Activated B cell treated with CpG ODN at 0.5 μM for 24 hours (primary cell): ENCODE results near the gene ANKRD28. TPM values are rescaled to one million over a fixed set of nuclear protein-coding genes. Genes with fewer than 3 reads are reported as not detected.

Experiments used
- ATAC-seq: fragments of 200-7000 bp; cut with Tn5 transposase; one replicate; pipeline ENCODE4 v1.10.0; 2021; ENCODE audit warnings: low read depth, mild to moderate bottlenecking, moderate library complexity
- CTCF ChIA-PET: fragments of 350-600 bp; sonication (Branson Sonifier 250); formaldehyde crosslinking; loops from one replicate; lab custom pipeline; 2021; ENCODE audit warnings: antibody characterized with exemption; lab: Charles Lee
- POLR2A ChIA-PET: fragments of 350-600 bp; sonication (Branson Sonifier 250); formaldehyde crosslinking; loops from one replicate; lab custom pipeline; 2021; ENCODE audit warnings: antibody characterized with exemption; lab: Charles Lee
- DNase-seq: peaks from one replicate; pipeline ENCODE4 v3.0.0; 2022
- H3K27ac Mint-ChIP-seq: one replicate; pipeline ENCODE4 v1.8.0; 2020; ENCODE audit warnings: mixed read lengths
- H3K27me3 Mint-ChIP-seq: one replicate; pipeline ENCODE4 v1.8.0; 2021; ENCODE audit warnings: mixed read lengths
- H3K36me3 Mint-ChIP-seq: one replicate; pipeline ENCODE4 v1.8.0; 2021; ENCODE audit warnings: low read depth, mixed read lengths
- H3K4me1 Mint-ChIP-seq: one replicate; pipeline ENCODE4 v1.8.0; 2021; ENCODE audit warnings: mixed read lengths
- H3K4me3 Mint-ChIP-seq: one replicate; pipeline ENCODE4 v1.8.0; 2020; ENCODE audit warnings: mild to moderate bottlenecking, mixed read lengths
- H3K9me3 Mint-ChIP-seq: one replicate; pipeline ENCODE4 v1.8.0; 2020; ENCODE audit warnings: mixed read lengths
- intact Hi-C: fragments of 100-400 bp; cut with micrococcal nuclease; formaldehyde crosslinking; loops from one replicate; pipeline ENCODE4 v1.15.1; 2024
- total RNA-seq: library from RNA; stranded (reverse); gene quantifications from 2 replicates; pipeline ENCODE4 v1.2.3, GENCODE V29; 2022
- TF ChIP-seq, protein P1 (sequence below): fragments of 200-600 bp; IDR thresholded peaks from one replicate; pipeline ENCODE4 v1.8.0; 2022; ENCODE audit warnings: antibody characterized with exemption, mild to moderate bottlenecking

Gene ANKRD28
- total RNA-seq, 1 donor from 2014 or later: 29.9 TPM

DNA sequence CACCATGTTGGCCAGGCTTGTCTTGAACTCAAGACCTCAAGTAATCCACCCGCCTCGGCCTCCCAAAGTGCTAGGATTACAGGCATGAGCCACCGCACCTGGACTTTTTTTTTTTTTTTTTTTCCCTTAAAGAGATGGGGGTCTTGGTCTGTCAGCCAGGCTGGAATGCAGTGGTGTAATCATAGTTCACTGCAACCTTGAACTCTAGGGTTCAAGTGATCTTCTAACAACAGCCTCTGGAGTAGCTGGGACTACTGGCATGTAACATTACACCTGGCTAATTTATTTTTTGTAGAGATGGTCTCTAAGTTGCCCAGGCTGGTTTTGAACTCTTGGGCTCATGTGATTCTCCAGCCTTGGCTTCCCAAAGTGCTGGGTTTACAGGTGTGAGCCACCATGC lies 81.6 kb downstream of the ANKRD28 start:
- Mint-ChIP-seq H3K4me3 (no peak overlapping the region), H3K9me3 (no peaks in the 10 kb centered on the region), H3K27me3 (no peaks in the 10 kb centered on the region), H3K4me1 (peaks cover 11% of the 10 kb centered on the region), H3K36me3 (peaks cover 40% of the 10 kb centered on the region), H3K27ac (no peak overlapping the region)
- ChIA-PET POLR2A (no interaction called here), CTCF (no interaction called here)
- TF ChIP-seq, protein P1, sequence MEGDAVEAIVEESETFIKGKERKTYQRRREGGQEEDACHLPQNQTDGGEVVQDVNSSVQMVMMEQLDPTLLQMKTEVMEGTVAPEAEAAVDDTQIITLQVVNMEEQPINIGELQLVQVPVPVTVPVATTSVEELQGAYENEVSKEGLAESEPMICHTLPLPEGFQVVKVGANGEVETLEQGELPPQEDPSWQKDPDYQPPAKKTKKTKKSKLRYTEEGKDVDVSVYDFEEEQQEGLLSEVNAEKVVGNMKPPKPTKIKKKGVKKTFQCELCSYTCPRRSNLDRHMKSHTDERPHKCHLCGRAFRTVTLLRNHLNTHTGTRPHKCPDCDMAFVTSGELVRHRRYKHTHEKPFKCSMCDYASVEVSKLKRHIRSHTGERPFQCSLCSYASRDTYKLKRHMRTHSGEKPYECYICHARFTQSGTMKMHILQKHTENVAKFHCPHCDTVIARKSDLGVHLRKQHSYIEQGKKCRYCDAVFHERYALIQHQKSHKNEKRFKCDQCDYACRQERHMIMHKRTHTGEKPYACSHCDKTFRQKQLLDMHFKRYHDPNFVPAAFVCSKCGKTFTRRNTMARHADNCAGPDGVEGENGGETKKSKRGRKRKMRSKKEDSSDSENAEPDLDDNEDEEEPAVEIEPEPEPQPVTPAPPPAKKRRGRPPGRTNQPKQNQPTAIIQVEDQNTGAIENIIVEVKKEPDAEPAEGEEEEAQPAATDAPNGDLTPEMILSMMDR: no peak
- intact Hi-C loops: no loop called here
- no peak for DNase-seq
- no peak for ATAC-seq

- H3K4me3 Mint-ChIP-seq: no peak overlapping the region
- DNase-seq: no peak
- no peak overlapping the region for H3K27ac Mint-ChIP-seq
- intact Hi-C loops: no loop called here
- ChIA-PET POLR2A (no interaction called here), CTCF (interaction anchor here (1.8 kb wide), 1 partner anchor 84 kb away, joined by 6 read pairs; no protein-coding TSS in a partner anchor)
- ATAC-seq: peak; percentile 31
- peaks cover 37% of the 10 kb centered on the region for H3K36me3 Mint-ChIP-seq
- no peaks in the 10 kb centered on the region for H3K9me3 Mint-ChIP-seq
- H3K27me3 Mint-ChIP-seq: no peaks in the 10 kb centered on the region
- TF ChIP-seq, protein P1: no peak
- H3K4me1 Mint-ChIP-seq: peaks cover 11% of the 10 kb centered on the region
These were observed 83.3 kb downstream of the ANKRD28 start for GRCh38 chr3:15714448-15714847.

- CTCF ChIA-PET: interaction anchor here (0.9 to 1.8 kb wide), 2 partner anchors 83 to 99 kb away, joined by 3 to 6 read pairs; no protein-coding TSS in a partner anchor
- Mint-ChIP-seq H3K4me1 (peaks cover 11% of the 10 kb centered on the region), H3K27me3 (no peaks in the 10 kb centered on the region), H3K9me3 (no peaks in the 10 kb centered on the region), H3K4me3 (no peak overlapping the region), H3K36me3 (peaks cover 41% of the 10 kb centered on the region), H3K27ac (no peak overlapping the region)
- intact Hi-C loops: no loop called here
- DNase-seq (no peak), ATAC-seq (no peak)
- TF ChIP-seq, protein P1: no peak
- POLR2A ChIA-PET: interaction anchor here (0.6 kb wide), 1 partner anchor 68 kb away, joined by 7 read pairs; no protein-coding TSS in a partner anchor
These were observed 84.4 kb downstream of the ANKRD28 start for GRCh38 chr3:15713364-15713763.

DNA sequence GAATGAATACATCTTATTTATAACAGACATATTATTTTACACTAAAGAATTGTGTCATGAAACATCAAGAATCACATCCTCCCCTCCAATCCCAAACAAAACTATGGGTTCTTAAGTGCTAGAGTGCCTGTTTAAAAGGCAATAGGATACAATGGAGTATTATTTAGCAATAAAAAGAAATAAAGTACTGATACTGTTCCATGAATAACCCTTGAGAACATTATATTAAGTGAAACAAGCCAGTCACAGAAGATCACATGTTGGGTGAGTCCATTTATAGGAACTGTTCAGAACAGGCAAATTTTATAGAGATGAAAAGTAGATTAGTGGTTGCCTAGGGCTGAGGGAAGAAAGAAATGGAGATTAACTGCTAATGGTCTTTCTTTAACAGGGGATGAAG lies 86.5 kb downstream of the ANKRD28 start:
- DNase-seq (no peak), ATAC-seq (no peak)
- ChIA-PET CTCF (no interaction called here), POLR2A (no interaction called here)
- Mint-ChIP-seq H3K9me3 (no peaks in the 10 kb centered on the region), H3K4me3 (no peak overlapping the region), H3K27ac (no peak overlapping the region), H3K36me3 (peaks cover 56% of the 10 kb centered on the region), H3K4me1 (peaks cover 11% of the 10 kb centered on the region), H3K27me3 (no peaks in the 10 kb centered on the region)
- TF ChIP-seq, protein P1: no peak
- intact Hi-C loops: no loop called here

GRCh38 chr3:15708882-15709677 lies 88.7 kb downstream of the ANKRD28 start:
- H3K27ac Mint-ChIP-seq: no peak overlapping the region

More at GRCh38 chr3:15708882-15709677, 88.7 kb downstream of the ANKRD28 start:
- Mint-ChIP-seq H3K9me3 (no peaks in the 10 kb centered on the region), H3K27me3 (no peaks in the 10 kb centered on the region), H3K36me3 (peaks cover 64% of the 10 kb centered on the region), H3K4me1 (no peaks in the 10 kb centered on the region), H3K4me3 (no peak overlapping the region)
- ChIA-PET POLR2A (no interaction called here), CTCF (no interaction called here)
- TF ChIP-seq, protein P1: no peak
- DNase-seq: no peak
- ATAC-seq: no peak
- intact Hi-C loops: no loop called here
